HCT116 (cell line): Measurements from ENCODE around the gene CSH2. TPM values are rescaled to one million over a fixed set of nuclear protein-coding genes. Genes with fewer than 3 reads are reported as not detected.
"Not testable (repeated sequence)": the region's sequence is repeated elsewhere in the genome, so short reads cannot be mapped to it uniquely, and the experiment has no call there.

Experiments used
- ATAC-seq: fragments of 200-7000 bp; cut with Tn5 transposase; 2 replicates; pipeline ENCODE4 v1.9.1; 2020; ENCODE audit warnings: mild to moderate bottlenecking, moderate library complexity
- BruUV-seq: library from RNA; stranded (reverse); fragments of 400-500 nt; replicated peaks from 2 replicates; lab custom pipeline; 2021; lab: Mats Ljungman, UMichigan
- CTCF ChIA-PET: fragments of 300-600 bp; sonication (Branson Sonifier 250); formaldehyde crosslinking; loops from one replicate; lab custom pipeline; 2021; ENCODE audit warnings: antibody characterized with exemption; lab: Charles Lee
- POLR2A ChIA-PET: fragments of 300-600, 350-600 bp; sonication (Branson Sonifier 250); formaldehyde crosslinking; loops from one replicate; lab custom pipeline; 2021; ENCODE audit warnings: antibody characterized with exemption; lab: Charles Lee
- RAD21 ChIA-PET, 2 experiments: fragments of 300-600 bp; sonication (Branson Sonifier 250); formaldehyde crosslinking; loops; one replicate each; lab custom pipeline; 2023; ENCODE audit warnings: low total read pairs in 2 of 2; ENCODE audit not compliant: uncharacterized antibody in 2 of 2, unreplicated experiment in 2 of 2, low non-redundant PET in 1 of 2; lab: Charles Lee
- DNase-seq: peaks from one replicate; pipeline ENCODE4 v3.0.0-alpha.2; 2010; ENCODE audit warnings: low read depth, low spot score
- H2AFZ ChIP-seq: fragments of 200-600 bp; shearing (Covaris generic), sonication (generic); 2 replicates; pipeline ENCODE4 v1.6.1; 2017; ENCODE audit warnings: low read depth, mixed run types, mixed read lengths, antibody characterized with exemption, low read length; ENCODE audit not compliant: poor library complexity, severe bottlenecking
- H3K27ac ChIP-seq: 2 replicates; pipeline ENCODE4 v1.5.1; 2012; ENCODE audit warnings: low read depth, low read length
- H3K27me3 ChIP-seq: fragments of 200-600 bp; sonication (generic); 2 replicates; pipeline ENCODE4 v1.6.1; 2016; ENCODE audit warnings: mixed run types, low read length, mixed read lengths; ENCODE audit not compliant: insufficient read depth
- H3K36me3 ChIP-seq, 2 experiments: fragments of 200-500 bp in 1 of 2; fragments of 200-600 bp in 1 of 2; sonication (Bioruptor generic) in 1 of 2; sonication (generic) in 1 of 2; 2 replicates each; pipeline versions ENCODE4 v1.5.1 to v1.6.1; 2014 to 2016; ENCODE audit warnings: low read length in 2 of 2, inconsistent platforms in 1 of 2, mixed read lengths in 1 of 2, mixed run types in 1 of 2; ENCODE audit not compliant: insufficient read depth in 2 of 2, control insufficient read depth in 1 of 2
- H3K4me1 ChIP-seq, 2 experiments: fragments of 200-600 bp in 1 of 2; sonication (generic) in 1 of 2; 2 replicates each; pipeline versions ENCODE4 v1.5.1 to v1.6.1; 2012 to 2017; ENCODE audit warnings: low read length in 2 of 2, inconsistent platforms in 1 of 2, mild to moderate bottlenecking in 1 of 2, mixed read lengths in 1 of 2, mixed run types in 1 of 2, moderate library complexity in 1 of 2; ENCODE audit not compliant: insufficient read depth in 2 of 2, control insufficient read depth in 1 of 2
- H3K4me2 ChIP-seq: fragments of 200-600 bp; sonication (generic); 2 replicates; pipeline ENCODE4 v1.6.1; 2017; ENCODE audit warnings: mixed run types, low read length, mixed read lengths
- H3K4me3 ChIP-seq, 2 experiments: fragments of 200-600 bp in 1 of 2; sonication (generic) in 1 of 2; replicated peaks in 1 of 2; 2 replicates each; pipeline ENCODE4 v1.5.1; 2011 to 2016; ENCODE audit warnings: low read length in 2 of 2, control low read depth in 1 of 2, low read depth in 1 of 2, mild to moderate bottlenecking in 1 of 2, mixed read lengths in 1 of 2, mixed run types in 1 of 2
- H3K79me2 ChIP-seq: fragments of 200-600 bp; sonication (generic); 2 replicates; pipeline ENCODE4 v1.6.1; 2017; ENCODE audit warnings: mild to moderate bottlenecking, mixed run types, low read length, moderate library complexity, mixed read lengths; ENCODE audit not compliant: insufficient read depth
- H3K9ac ChIP-seq: fragments of 200-600 bp; sonication (generic); 2 replicates; pipeline ENCODE4 v1.6.1; 2016; ENCODE audit warnings: low read length, mixed read lengths
- H3K9me2 ChIP-seq: fragments of 200-600 bp; sonication (generic), shearing (Covaris generic); 2 replicates; pipeline ENCODE4 v1.6.1; 2017; ENCODE audit warnings: mixed run types, mild to moderate bottlenecking, moderate library complexity; ENCODE audit not compliant: insufficient read depth
- H3K9me3 ChIP-seq, 2 experiments: fragments of 200-500 bp in 1 of 2; fragments of 200-600 bp in 1 of 2; sonication (Bioruptor generic) in 1 of 2; sonication (generic) in 1 of 2; 2 replicates each; pipeline ENCODE4 v1.6.1; 2014 to 2017; ENCODE audit warnings: low read length in 2 of 2, mixed read lengths in 2 of 2, inconsistent platforms in 1 of 2, low read depth in 1 of 2, mild to moderate bottlenecking in 1 of 2, mixed run types in 1 of 2, moderate library complexity in 1 of 2; ENCODE audit not compliant: control insufficient read depth in 1 of 2, insufficient read depth in 1 of 2
- H4K20me1 ChIP-seq: fragments of 200-600 bp; sonication (generic), shearing (Covaris generic); 2 replicates; pipeline ENCODE4 v1.6.1; 2017; ENCODE audit warnings: mixed run types, mild to moderate bottlenecking, moderate library complexity; ENCODE audit not compliant: insufficient read depth
- CTCF ChIP-seq, 3 experiments: fragments of 200-600 bp in 1 of 3; sonication (generic) in 1 of 3; IDR thresholded peaks in 2 of 3; conservative IDR thresholded peaks in 1 of 3; 2 replicates each; pipeline ENCODE4 v1.5.1; 2012 to 2017; ENCODE audit warnings: low read depth in 2 of 3, low read length in 2 of 3, antibody characterized with exemption in 1 of 3, borderline replicate concordance in 1 of 3, control low read depth in 1 of 3, mild to moderate bottlenecking in 1 of 3, mixed read lengths in 1 of 3, mixed run types in 1 of 3, moderate library complexity in 1 of 3; ENCODE audit not compliant: insufficient read depth in 1 of 3
- RAD21 ChIP-seq: IDR thresholded peaks from 2 replicates; pipeline ENCODE4 v1.6.1; 2012; ENCODE audit warnings: low read depth, mild to moderate bottlenecking
- REST ChIP-seq: IDR thresholded peaks from 2 replicates; pipeline ENCODE4 v1.6.1; 2012; ENCODE audit warnings: low read depth
- intact Hi-C: fragments of 100-400 bp; cut with micrococcal nuclease; formaldehyde crosslinking; loops from 2 replicates; pipeline ENCODE4 v1.10.0; 2022
- total RNA-seq: library from RNA; stranded (reverse); gene quantifications from one replicate; pipeline ENCODE4 v1.2.1, GENCODE V29; 2021; ENCODE audit not compliant: unreplicated experiment

CSH2 gene
- total RNA-seq, 1 experiment from 2014 or later: not detected

GRCh38 chr17:63910096-63910495 lies 36.6 kb upstream of the CSH2 start (continued):
- TF ChIP-seq REST: no peak

- RAD21 ChIA-PET, intact Hi-C loops, H3K4me3 ChIP-seq, H3K79me2 ChIP-seq, H4K20me1 ChIP-seq, BruUV-seq, H3K9ac ChIP-seq, H3K9me3 ChIP-seq, H3K27ac ChIP-seq, DNase-seq, CTCF ChIA-PET, H3K4me1 ChIP-seq, H3K9me2 ChIP-seq, H2AFZ ChIP-seq, H3K36me3 ChIP-seq, H3K4me2 ChIP-seq, ATAC-seq, H3K27me3 ChIP-seq, POLR2A ChIA-PET: not testable (repeated sequence)
These were observed 36.1 kb upstream of the CSH2 start for GRCh38 chr17:63909586-63909985.

- CTCF ChIA-PET: interaction anchor here (0.8 to 1.6 kb wide), 7 partner anchors 11 to 482 kb away, joined by 3 to 7 read pairs (median 4); partner anchors contain the start of gene GH1
- not testable (repeated sequence) for BruUV-seq
These were observed 33.8 kb upstream of the CSH2 start for GRCh38 chr17:63907161-63907778.

More at GRCh38 chr17:63907161-63907778, 33.8 kb upstream of the CSH2 start:
- intact Hi-C loops, H3K36me3 ChIP-seq, H3K27me3 ChIP-seq, POLR2A ChIA-PET, H3K9ac ChIP-seq, DNase-seq, H3K9me3 ChIP-seq, RAD21 ChIA-PET, H3K9me2 ChIP-seq, H3K4me2 ChIP-seq, H3K79me2 ChIP-seq, H2AFZ ChIP-seq, H4K20me1 ChIP-seq, H3K4me1 ChIP-seq, H3K27ac ChIP-seq, H3K4me3 ChIP-seq: not testable (repeated sequence)
- peak; percentile 69 for ATAC-seq
- TF ChIP-seq RAD21 (peak; percentile 19; the same call in 1 of the 2 replicates), CTCF (IDR thresholded peaks at IDR 0.05 in 2 of 3, conservative IDR thresholded peaks at IDR 0.05 in 1 of 3; ENCODE audit: borderline replicate concordance in 1 of 3, insufficient read depth in 1 of 3, low read depth in 2 of 3, low read length in 2 of 3) (peak; percentile 10 to 44 (median 32); a peak in 3 of 6 replicates)
